DOHH2 (cell line): ENCODE data around the gene AKAP8.

ENCODE experiments used
- EZH2phosphoT487 ChIP-seq: fragments of 200-600 bp; sonication (generic); IDR thresholded peaks from 2 replicates; pipeline ENCODE4 v1.6.1; 2017; ENCODE audit warnings: borderline replicate concordance, mild to moderate bottlenecking, antibody characterized with exemption, low read length, moderate library complexity, mixed read lengths
- TF ChIP-seq, protein P1 (sequence below): fragments of 200-600 bp; sonication (generic); IDR thresholded peaks from one replicate; pipeline ENCODE4 v1.5.1; 2014; ENCODE audit warnings: antibody characterized with exemption, mild to moderate bottlenecking, low read depth, low read length; ENCODE audit not compliant: poor library complexity, severe bottlenecking

- TF ChIP-seq EZH2phosphoT487, result no peak
- TF ChIP-seq, protein P1, sequence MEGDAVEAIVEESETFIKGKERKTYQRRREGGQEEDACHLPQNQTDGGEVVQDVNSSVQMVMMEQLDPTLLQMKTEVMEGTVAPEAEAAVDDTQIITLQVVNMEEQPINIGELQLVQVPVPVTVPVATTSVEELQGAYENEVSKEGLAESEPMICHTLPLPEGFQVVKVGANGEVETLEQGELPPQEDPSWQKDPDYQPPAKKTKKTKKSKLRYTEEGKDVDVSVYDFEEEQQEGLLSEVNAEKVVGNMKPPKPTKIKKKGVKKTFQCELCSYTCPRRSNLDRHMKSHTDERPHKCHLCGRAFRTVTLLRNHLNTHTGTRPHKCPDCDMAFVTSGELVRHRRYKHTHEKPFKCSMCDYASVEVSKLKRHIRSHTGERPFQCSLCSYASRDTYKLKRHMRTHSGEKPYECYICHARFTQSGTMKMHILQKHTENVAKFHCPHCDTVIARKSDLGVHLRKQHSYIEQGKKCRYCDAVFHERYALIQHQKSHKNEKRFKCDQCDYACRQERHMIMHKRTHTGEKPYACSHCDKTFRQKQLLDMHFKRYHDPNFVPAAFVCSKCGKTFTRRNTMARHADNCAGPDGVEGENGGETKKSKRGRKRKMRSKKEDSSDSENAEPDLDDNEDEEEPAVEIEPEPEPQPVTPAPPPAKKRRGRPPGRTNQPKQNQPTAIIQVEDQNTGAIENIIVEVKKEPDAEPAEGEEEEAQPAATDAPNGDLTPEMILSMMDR, result no peak
Measured at GRCh38 chr19:15354566-15355296, 24.9 kb downstream of the AKAP8 start.
